Gastrocnemius medialis (tissue), 4 donors: ENCODE measurements around the gene RMDN3.

Source experiments
- POLR2A ChIP-seq, 2 donors: fragments of 450-650 bp; IDR thresholded peaks; one replicate each; pipeline ENCODE4 v1.6.1; 2017; ENCODE audit warnings: antibody characterized with exemption in 2 of 2, mild to moderate bottlenecking in 2 of 2, moderate library complexity in 2 of 2
- TF ChIP-seq, protein P1 (sequence below), 5 experiments: fragments of 450-650 bp in 3 of 5; fragments of 200-600 bp in 2 of 5; sonication (generic) in 2 of 5; IDR thresholded peaks in 4 of 5; conservative IDR thresholded peaks in 1 of 5; 1 replicate in 4 of 5; 2 replicates in 1 of 5; pipeline ENCODE4 v1.5.1; 2016 to 2019; ENCODE audit warnings: antibody characterized with exemption in 5 of 5, mild to moderate bottlenecking in 3 of 5, moderate library complexity in 3 of 5

DNA sequence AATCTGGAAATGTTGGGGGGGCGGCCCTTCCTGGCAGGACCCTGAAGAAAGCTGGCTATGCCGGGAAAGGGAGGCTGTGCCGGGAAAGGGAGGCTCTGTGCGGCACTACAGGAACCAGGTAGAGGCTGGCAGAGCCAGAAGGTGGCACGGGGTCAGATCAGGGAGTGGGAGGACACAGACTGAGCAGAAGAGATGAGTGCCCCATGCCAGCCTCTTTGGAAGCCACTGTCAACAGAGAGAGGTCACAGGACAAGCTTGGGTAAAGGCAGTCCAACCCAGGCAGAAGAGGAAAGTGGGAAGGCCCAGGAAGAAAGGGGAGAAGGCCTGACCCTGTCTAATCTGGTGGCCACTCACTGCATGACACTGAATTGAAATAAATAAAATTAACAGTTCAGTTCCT lies 16.2 kb upstream of the RMDN3 start:
- TF ChIP-seq, protein P1, sequence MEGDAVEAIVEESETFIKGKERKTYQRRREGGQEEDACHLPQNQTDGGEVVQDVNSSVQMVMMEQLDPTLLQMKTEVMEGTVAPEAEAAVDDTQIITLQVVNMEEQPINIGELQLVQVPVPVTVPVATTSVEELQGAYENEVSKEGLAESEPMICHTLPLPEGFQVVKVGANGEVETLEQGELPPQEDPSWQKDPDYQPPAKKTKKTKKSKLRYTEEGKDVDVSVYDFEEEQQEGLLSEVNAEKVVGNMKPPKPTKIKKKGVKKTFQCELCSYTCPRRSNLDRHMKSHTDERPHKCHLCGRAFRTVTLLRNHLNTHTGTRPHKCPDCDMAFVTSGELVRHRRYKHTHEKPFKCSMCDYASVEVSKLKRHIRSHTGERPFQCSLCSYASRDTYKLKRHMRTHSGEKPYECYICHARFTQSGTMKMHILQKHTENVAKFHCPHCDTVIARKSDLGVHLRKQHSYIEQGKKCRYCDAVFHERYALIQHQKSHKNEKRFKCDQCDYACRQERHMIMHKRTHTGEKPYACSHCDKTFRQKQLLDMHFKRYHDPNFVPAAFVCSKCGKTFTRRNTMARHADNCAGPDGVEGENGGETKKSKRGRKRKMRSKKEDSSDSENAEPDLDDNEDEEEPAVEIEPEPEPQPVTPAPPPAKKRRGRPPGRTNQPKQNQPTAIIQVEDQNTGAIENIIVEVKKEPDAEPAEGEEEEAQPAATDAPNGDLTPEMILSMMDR (IDR thresholded peaks at IDR 0.05 in 4 of 5, conservative IDR thresholded peaks at IDR 0.05 in 1 of 5): no peak
- no peak for TF ChIP-seq POLR2A (IDR thresholded peaks at IDR 0.05)
